Measurements from ENCODE around the gene TMEM61.

Gene TMEM61

DNA sequence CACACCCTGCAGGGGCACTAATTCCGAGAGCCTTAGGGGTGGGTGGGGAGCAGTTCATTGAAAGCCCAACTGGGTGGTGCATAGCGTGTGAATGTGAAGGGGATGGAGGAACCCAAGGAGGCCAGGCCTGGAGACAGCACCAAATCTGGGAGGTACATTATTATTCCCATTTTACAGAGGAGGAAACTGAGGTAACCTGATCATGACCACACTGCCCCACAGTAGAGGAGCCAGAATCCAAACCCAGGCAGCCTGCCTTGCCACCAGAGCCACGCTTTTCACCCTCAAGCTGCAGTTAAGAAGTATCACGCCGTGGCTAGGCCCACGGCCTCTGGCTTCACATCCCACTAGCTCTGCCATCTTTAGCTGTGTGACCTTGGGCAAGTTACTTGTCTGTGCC is 17.7 kb downstream of the TMEM61 start:
- no peak overlapping the region for H3K4me3 ChIP-seq (ENCODE audit: control insufficient read depth, low read depth, low read length)
- no peak for DNase-seq (ENCODE audit: low read depth)

DNA sequence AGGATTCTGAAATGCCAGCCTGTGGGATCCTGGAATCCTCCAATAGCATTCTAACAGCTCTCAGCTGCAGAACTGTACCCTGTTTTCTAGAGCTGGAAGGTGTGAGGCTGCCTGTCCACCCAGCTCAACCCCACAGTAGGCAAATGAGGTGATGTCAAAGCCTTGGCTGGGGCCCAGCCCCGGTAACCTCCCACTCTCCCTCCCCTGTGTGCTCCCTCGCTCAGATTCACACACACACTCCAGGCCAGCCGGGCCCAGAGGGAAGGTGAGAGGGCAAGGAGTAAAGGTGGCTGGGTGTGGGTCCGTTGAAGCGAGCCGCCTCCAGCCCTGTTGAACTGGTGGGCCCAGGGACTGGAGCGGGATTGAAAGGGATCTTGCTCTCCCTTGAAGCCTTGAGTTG is 18.2 kb downstream of the TMEM61 start, which contains the start of gene BSND:
Gene BSND, plus strand, starts transcription at position 257 of the 400 bp plus-strand sequence. CDS start 254 bp downstream, outside the sequence.
- H3K4me3 ChIP-seq (ENCODE audit: control insufficient read depth, low read depth, low read length), result no peak within 1 kb of the TSS
- TF ChIP-seq, protein P1, sequence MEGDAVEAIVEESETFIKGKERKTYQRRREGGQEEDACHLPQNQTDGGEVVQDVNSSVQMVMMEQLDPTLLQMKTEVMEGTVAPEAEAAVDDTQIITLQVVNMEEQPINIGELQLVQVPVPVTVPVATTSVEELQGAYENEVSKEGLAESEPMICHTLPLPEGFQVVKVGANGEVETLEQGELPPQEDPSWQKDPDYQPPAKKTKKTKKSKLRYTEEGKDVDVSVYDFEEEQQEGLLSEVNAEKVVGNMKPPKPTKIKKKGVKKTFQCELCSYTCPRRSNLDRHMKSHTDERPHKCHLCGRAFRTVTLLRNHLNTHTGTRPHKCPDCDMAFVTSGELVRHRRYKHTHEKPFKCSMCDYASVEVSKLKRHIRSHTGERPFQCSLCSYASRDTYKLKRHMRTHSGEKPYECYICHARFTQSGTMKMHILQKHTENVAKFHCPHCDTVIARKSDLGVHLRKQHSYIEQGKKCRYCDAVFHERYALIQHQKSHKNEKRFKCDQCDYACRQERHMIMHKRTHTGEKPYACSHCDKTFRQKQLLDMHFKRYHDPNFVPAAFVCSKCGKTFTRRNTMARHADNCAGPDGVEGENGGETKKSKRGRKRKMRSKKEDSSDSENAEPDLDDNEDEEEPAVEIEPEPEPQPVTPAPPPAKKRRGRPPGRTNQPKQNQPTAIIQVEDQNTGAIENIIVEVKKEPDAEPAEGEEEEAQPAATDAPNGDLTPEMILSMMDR (conservative IDR thresholded peaks at IDR 0.05; ENCODE audit: control insufficient read depth, insufficient read depth, low read depth, low read length), result no peak
- DNase-seq (ENCODE audit: low read depth), result no peak

More for the DNA sequence above, 17.7 kb downstream of the TMEM61 start:
- TF ChIP-seq, protein P1 (conservative IDR thresholded peaks at IDR 0.05; ENCODE audit: control insufficient read depth, insufficient read depth, low read depth, low read length), result no peak

DNA sequence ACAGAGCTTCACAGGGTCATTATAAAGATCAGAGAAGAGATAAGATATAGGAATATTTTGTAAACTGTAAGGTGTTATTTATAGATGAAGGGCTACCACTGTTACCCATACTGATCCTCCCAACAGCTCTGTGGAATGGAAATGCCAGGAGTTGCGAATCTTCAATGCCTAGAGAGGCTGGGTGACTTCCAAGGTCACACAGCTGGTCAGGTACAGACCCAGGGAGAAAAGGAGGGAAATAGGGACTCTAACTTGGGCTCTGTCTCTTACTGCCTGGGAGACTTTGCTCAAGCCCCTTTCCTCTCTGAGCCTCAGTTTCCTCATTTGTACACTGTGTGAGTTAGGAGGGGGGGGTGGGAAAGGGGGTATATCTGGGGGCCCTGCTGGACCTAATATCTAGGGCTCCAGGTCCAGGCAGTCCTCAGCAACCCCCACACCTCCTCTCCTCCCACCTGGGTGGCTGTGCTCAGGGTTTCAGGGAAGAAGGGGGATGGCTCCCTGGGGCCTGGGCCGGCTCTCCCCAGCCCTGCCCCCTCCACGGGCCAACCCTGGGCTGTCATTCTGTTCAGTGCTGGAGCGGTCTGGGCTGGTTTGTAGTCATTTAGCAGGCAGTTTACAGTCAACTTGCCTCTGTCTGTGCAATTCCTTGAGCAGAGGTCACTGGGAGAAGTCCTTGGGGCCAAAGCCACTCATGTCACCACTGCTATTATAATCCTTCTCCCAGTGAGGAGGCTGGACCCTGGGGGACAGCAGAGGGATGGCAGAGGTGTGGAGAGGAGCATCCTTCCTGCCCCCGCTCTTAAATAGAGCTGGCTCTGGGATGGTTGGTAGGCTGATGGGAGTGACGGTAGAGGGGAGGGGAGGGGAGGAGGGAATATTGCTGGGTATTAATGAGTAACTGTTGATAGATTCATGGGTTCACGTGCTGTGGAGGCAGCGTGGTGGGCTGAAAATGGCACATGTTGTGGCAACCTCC is 20.0 kb downstream of the TMEM61 start:
- H3K4me3 ChIP-seq (ENCODE audit: control insufficient read depth, low read depth, low read length), result no peak overlapping the region
- DNase-seq (ENCODE audit: low read depth), result no peak
- TF ChIP-seq, protein P1 (conservative IDR thresholded peaks at IDR 0.05; ENCODE audit: control insufficient read depth, insufficient read depth, low read depth, low read length), result no peak

DNA sequence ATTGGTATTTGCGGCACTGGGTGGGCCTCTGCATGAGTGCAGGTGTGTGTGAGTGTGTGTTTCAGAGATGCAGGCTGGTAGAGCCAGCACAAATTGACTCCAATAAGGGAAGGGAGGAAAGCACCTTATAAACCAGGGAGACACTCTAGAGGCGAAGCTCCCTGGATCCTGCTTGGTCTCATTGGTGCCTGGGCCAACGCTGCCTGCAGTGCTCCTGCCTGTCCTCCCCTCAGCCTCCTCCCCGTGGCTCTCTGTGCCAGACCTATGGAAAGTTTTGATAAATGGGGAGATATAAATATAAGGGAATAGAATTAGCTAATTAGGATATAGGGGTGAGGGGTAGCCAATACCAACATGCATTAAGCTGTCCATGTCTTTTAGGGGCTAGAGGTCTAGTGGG is 20.9 kb downstream of the TMEM61 start:
- H3K4me3 ChIP-seq (ENCODE audit: control insufficient read depth, low read depth, low read length), result no peak overlapping the region
- TF ChIP-seq, protein P1 (conservative IDR thresholded peaks at IDR 0.05; ENCODE audit: control insufficient read depth, insufficient read depth, low read depth, low read length), result no peak
- DNase-seq (ENCODE audit: low read depth), result no peak

DNA sequence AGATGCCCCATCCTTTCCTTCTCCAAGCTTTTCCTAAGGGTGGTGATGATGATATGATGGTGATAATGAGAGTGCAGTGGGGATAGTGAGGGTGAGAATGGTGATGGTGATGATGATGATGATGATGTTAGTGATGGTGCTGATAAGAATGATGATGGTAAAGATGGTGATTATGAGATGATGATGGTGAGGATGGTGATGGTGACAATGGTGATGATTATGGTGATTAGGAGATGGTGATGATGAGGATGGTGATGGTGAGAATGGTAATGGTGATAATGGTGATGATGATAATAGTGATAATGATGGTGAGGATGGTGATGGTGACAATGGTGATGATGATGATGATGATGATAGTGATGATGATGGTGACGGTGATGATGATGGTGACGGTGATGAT is 22.3 kb downstream of the TMEM61 start:
- H3K4me3 ChIP-seq (ENCODE audit: control insufficient read depth, low read depth, low read length), result no peak overlapping the region
- TF ChIP-seq, protein P1 (conservative IDR thresholded peaks at IDR 0.05; ENCODE audit: control insufficient read depth, insufficient read depth, low read depth, low read length), result no peak
- no peak for DNase-seq (ENCODE audit: low read depth)

DNA sequence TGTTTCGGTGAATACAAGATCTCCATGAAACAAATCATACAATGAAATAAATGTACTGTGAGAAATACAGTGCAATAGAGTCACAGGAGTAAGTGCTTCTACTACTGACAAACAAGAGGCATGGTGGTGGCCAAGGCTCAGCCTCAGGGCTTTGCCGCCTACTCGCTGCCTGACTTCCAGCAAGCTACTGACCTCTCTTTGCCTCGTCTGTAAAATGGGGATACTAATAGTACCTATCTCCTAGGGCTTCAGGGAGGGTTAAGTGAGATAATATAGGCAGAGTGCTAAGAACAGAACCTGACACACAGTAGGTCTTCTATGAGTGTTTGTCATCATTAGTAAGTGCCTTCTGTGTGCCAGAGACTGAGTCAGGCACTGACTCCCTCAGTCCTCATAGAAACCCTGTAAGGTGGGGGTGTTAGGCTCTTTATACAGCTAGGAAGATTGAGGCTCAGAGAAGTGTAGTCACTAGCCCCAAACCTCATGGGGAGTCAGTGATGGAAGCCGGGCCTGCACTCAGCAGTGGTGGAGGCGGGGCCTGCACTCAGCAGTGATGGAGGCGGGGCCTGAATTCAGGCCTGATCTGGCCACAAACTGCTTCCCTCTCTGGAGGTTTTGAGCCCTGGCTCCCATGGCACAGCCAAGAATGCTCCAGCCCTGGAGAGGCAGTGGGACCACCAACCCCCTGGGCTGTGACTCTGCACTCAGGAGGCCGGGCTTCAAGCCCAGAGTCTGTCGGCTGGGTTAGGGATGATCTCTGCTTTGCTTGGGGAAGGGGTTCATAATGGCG is 25.1 kb downstream of the TMEM61 start:
- DNase-seq (ENCODE audit: low read depth), result peak; percentile 46
- no peak overlapping the region for H3K4me3 ChIP-seq (ENCODE audit: control insufficient read depth, low read depth, low read length)
- TF ChIP-seq, protein P1 (conservative IDR thresholded peaks at IDR 0.05; ENCODE audit: control insufficient read depth, insufficient read depth, low read depth, low read length), result no peak

All from fibroblast of mammary gland (primary cell).